Muscle of leg (tissue), 11 donors: ENCODE results near the gene AMIGO1. TPM values are rescaled to one million over a fixed set of nuclear protein-coding genes. Genes with fewer than 3 reads are reported as not detected.

ENCODE experiments used
- DNase-seq: peaks from one replicate; pipeline ENCODE4 v3.0.0; 2013
- H3K27ac ChIP-seq: one replicate; pipeline ENCODE4 v1.5.1; 2013; ENCODE audit warnings: mild to moderate bottlenecking, low read length, control low read depth
- H3K27me3 ChIP-seq: one replicate; pipeline ENCODE4 v1.6.1; 2013; ENCODE audit warnings: low read length; ENCODE audit not compliant: control insufficient read depth, insufficient read depth
- H3K36me3 ChIP-seq: one replicate; pipeline ENCODE4 v1.6.1; 2013; ENCODE audit warnings: low read length; ENCODE audit not compliant: control insufficient read depth, insufficient read depth
- H3K4me1 ChIP-seq: one replicate; pipeline ENCODE4 v1.6.1; 2013; ENCODE audit warnings: low read length; ENCODE audit not compliant: control insufficient read depth, insufficient read depth
- H3K4me3 ChIP-seq: one replicate; pipeline ENCODE4 v1.5.1; 2013; ENCODE audit warnings: low read length, control low read depth
- H3K9me3 ChIP-seq: replicated peaks from 2 replicates; pipeline ENCODE4 v1.6.1; 2013; ENCODE audit warnings: low read depth, low read length; ENCODE audit not compliant: control insufficient read depth
- WGBS: methylation state at CpG from one replicate; pipeline ENCODE4 v1.1.5; 2013; ENCODE audit warnings: missing lambda C conversion rate; ENCODE audit not compliant: insufficient coverage; 5-methylcytosine and 5-hydroxymethylcytosine counted together
- polyA plus RNA-seq, 8 donors: library from polyadenylated mRNA; unstranded; fragments of 120-200 nt; gene quantifications; one replicate each; pipeline versions ENCODE4 v1.2.1 to v1.2.3, GENCODE V29; 2013; ENCODE audit warnings: inconsistent platforms in 1 of 8, low replicate concordance in 1 of 8; ENCODE audit not compliant: insufficient read length in 8 of 8, insufficient read depth in 1 of 8
- total RNA-seq: library from RNA; stranded (reverse); fragments of 120-200 nt; gene quantifications from one replicate; pipeline ENCODE4 v1.2.4, GENCODE V29; 2013

AMIGO1 gene
- total and polyA plus RNA-seq, 9 donors, result 8.5 to 13.8 (median 12.0) TPM

DNA sequence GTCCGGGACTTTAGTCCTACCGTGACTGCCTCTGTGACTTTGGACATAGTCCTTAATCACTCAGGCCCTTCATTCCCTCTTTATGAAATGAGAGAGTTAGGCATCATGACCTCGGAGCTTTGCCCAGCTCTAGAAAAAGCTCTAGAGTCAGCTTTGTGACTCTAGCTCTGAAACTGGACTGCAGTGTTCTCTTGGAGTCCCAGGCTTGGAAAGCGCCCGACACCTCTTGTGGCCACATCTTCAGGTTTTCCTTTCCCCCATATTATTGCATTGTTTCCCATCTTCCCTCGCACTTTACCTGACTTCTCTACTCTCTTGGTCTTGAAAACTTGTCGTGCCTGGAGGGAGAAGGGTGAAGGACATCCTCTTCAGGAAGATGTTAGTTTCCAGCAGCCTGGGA lies 12.5 kb upstream of the AMIGO1 start:
- DNase-seq, result no peak
- 86% methylated on average over 3 of the region's 7 CpGs for WGBS
- no peak overlapping the region for H3K27ac ChIP-seq

DNA sequence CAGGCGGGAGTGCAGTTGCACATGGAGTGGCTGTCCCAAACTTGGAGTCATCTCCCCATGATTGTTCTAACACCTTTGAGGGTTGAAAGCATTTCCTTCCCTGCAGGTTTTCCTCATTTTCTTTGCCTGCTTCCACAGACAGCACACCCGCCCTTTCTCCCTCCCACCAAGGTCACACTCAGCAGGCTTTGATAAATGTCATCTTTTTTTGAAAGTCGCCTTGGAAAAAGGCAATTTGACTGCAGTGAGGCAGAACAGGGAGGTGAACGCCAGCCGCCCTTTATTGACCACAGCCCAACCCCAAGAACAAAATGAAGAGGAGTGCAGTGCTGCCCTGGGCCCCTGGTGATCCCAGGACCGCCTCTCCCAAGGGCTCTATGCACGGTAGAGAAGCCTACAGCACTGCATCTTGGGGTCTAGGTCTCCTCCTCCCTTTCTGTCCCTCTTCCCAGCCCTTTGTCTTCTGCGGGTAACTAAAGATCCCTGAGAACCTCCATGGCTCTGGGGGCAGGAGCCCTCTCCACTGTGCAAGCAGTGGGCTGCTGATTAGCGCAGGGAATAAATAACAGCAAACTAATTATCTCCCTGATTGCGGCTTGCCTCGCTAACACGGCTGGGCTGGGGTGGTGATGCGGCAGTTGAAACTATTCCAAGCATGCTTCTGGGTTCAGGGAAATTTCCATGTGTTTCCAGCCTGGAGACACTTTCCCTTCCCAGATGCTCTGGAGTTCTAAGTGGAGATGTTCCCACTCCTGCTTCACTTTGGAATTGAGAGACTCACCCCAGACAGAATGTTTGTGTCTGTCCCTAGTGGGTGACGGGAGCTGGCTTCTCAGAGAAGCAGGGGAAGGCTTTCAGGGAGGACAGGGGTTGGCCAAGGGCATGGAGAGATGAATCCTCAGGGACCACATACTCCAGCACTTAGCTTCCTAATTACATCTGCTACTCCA lies 11.8 kb upstream of the AMIGO1 start:
- 76% methylated on average over 3 of the region's 14 CpGs for WGBS
- Histone ChIP-seq H3K36me3 (no peaks in the 10 kb centered on the region), H3K4me1 (peaks cover 15% of the 10 kb centered on the region)

More for the DNA sequence above, 12.5 kb upstream of the AMIGO1 start:
- Histone ChIP-seq H3K27me3 (no peaks in the 10 kb centered on the region), H3K4me1 (peaks cover 12% of the 10 kb centered on the region), H3K36me3 (no peaks in the 10 kb centered on the region), H3K9me3 (no peaks in the 10 kb centered on the region), H3K4me3 (no peak overlapping the region)

DNA sequence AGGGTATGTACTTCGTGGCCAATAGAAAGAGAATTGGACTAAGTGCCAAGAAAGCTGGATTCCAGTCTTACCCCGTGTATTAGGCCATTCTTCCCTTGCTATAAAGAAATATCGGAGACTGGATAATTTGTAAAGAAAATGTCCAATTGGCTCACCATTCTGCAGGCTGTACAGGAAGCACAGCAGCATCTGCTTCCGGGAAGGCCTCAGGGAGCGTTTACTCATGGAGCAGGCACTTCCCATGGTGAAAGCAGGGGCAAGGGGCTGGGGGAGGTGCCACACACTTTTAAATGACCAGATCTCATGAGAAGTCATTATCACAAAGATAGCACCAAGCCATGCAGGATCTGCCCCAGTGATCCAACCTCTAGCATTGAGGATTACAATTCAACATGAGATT lies 7.8 kb upstream of the AMIGO1 start:
- Histone ChIP-seq H3K27me3 (no peaks in the 10 kb centered on the region), H3K9me3 (no peaks in the 10 kb centered on the region), H3K4me1 (peaks cover 15% of the 10 kb centered on the region), H3K36me3 (no peaks in the 10 kb centered on the region), H3K4me3 (no peak overlapping the region), H3K27ac (no peak overlapping the region)
- DNase-seq, result no peak
- WGBS, result 73% methylated on average over 3 of the region's 5 CpGs

More for the DNA sequence above, 11.8 kb upstream of the AMIGO1 start:
- H3K27ac ChIP-seq, result no peak overlapping the region
- no peak overlapping the region for H3K4me3 ChIP-seq
- DNase-seq, result no peak
- no peaks in the 10 kb centered on the region for H3K9me3 ChIP-seq
- no peaks in the 10 kb centered on the region for H3K27me3 ChIP-seq

DNA sequence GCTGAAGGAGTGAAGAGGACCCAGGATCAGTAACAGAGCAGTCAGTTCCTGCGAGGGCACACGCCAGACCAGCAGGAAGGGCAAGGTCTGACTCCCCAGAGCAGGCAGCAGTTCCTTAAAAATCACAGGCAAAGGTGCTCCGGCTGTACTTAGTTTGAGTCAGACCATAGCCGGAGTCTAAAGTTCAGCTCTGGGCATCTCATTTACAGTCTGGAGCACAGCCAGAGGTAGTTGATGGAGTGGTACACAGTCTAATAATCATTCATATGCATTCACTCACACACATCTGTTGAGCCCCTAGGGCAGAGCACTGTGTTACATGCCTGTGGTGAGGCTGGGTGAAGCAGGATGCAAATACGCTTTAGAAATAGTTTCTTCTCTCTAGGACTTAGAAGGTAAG lies 7.3 kb upstream of the AMIGO1 start:
- WGBS, result 50% methylated on average over 3 of the region's 5 CpGs
- Histone ChIP-seq H3K36me3 (no peaks in the 10 kb centered on the region), H3K27me3 (no peaks in the 10 kb centered on the region), H3K9me3 (no peaks in the 10 kb centered on the region), H3K4me1 (peaks cover 13% of the 10 kb centered on the region), H3K4me3 (no peak overlapping the region), H3K27ac (no peak overlapping the region)
- DNase-seq, result no peak

DNA sequence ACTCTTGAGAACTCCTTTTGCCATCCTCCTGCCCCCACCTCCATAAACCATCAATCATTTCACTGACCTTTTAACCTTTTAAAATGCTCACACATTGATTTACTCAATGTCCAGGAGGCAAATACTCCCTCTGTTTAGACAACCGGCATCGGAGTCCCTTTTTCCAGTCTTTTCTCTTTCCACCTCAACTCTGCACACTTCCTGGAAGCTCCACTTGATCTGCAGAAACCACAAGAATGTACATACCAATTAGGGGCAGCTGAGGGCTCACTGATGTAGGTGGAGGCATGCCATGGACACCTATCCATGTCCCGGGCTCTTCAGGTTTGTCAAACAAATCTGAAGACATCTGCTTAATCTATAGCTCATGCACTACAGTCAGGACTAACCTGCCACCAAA lies 5.3 kb upstream of the AMIGO1 start:
- no peaks in the 10 kb centered on the region for H3K27me3 ChIP-seq
- no peaks in the 10 kb centered on the region for H3K9me3 ChIP-seq
- no CpG with 5 or more reads among the region's 3 CpGs for WGBS
- DNase-seq, result no peak
- no peak overlapping the region for H3K4me3 ChIP-seq
- no peaks in the 10 kb centered on the region for H3K36me3 ChIP-seq
- H3K4me1 ChIP-seq, result peaks cover 11% of the 10 kb centered on the region
- no peak overlapping the region for H3K27ac ChIP-seq

DNA sequence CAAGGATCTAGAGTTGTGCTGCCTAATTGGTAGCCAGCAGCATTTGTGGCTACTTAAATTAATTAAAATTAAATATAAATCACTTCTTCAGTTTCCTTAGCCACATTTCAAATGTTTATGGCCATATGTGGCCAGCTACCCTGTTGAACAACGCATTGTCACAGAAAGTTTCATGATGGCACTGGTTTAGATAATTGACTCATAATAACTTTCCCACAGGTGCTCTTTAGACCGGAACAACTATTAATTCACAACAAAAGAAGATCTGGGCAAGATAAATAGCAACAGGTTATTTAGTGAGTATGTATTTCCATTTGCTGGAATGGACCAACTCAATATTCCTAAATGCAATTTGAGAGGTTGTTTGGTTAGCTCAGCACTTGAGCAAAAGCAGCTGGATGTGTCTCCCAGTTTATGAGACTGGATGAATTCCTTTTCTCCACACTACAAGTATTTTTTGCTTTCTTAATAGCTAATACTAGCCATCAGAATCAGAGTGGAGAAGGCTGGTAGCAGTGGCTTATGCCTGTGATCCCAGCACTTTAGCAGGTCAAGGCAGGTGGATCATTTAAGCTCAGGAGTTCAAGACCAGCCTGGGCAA lies 3.7 kb upstream of the AMIGO1 start:
- no peak for DNase-seq
- Histone ChIP-seq H3K27ac (no peak overlapping the region), H3K9me3 (no peaks in the 10 kb centered on the region), H3K27me3 (no peaks in the 10 kb centered on the region), H3K4me3 (no peak overlapping the region), H3K36me3 (no peaks in the 10 kb centered on the region), H3K4me1 (peaks cover 22% of the 10 kb centered on the region)
- WGBS, result no CpG with 5 or more reads among the region's 2 CpGs

DNA sequence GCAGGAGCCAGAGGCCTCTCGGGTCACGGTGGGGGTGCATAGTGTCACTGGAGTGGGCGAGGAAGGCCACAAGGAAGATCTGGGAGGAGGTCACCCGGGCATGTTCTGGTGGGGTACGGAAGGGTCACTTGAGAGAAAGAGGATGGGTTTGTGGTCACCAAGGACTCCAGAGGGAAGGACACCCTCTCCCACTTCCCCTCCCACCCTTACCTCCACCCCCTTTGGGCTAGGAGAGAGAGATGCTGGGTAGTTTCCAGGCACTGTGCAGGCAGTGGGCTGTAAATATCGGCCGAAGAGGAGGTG lies 703 bp downstream of the AMIGO1 start:
- Histone ChIP-seq H3K36me3 (peaks cover 15% of the 10 kb centered on the region), H3K9me3 (no peaks in the 10 kb centered on the region), H3K27me3 (no peaks in the 10 kb centered on the region), H3K4me1 (peaks cover 22% of the 10 kb centered on the region), H3K4me3 (peak overlapping the region; percentile 48), H3K27ac (no peak overlapping the region)
- DNase-seq, result no peak
- 53% methylated on average over 4 of the region's 7 CpGs for WGBS

DNA sequence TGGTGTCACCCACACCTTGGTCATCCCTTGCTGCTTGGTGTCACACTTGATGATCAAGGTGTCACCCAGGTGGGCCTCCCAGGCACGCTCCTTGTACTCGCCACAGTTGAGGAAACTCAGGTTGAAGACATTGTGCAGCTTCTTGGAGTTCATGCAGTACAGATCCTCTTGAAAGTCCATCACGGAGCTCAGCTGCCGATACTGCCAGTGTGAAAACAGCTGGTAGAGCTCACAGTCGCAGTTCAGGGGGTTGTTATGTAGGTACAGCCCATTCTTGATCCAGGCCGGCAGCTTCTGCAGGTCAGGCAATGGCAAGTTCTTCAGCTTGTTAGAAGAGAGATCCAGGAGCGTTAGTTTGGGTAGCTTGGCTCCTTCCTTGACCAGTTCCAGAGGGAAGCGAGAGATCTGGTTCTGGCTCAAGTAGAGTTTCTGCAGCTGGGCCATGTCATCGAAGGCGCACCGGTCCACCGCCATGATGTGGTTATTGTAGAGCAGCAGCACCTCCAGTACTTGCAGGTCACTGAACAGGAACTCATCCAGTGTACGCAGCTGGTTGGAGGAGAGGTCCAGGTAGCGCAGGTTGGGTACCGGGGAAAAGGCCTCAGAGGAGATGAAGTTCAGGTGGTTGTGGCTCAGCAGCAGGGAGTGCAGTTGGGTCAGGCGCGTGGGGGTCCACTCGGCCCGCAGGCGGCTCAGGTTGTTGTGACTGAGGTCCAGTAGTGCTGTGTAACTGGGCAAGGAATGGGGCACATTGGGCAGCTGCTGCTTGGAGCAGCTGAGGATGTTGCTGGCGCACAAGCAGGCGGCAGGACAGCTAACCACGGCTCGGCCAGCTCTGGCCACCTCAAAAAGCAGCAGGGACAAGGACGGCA lies 1.3 kb downstream of the AMIGO1 start:
- Histone ChIP-seq H3K4me3 (no peak overlapping the region), H3K27me3 (no peaks in the 10 kb centered on the region), H3K27ac (no peak overlapping the region), H3K4me1 (peaks cover 22% of the 10 kb centered on the region), H3K9me3 (no peaks in the 10 kb centered on the region), H3K36me3 (peaks cover 15% of the 10 kb centered on the region)
- no peak for DNase-seq
- 84% methylated on average over 24 of the region's 25 CpGs for WGBS

DNA sequence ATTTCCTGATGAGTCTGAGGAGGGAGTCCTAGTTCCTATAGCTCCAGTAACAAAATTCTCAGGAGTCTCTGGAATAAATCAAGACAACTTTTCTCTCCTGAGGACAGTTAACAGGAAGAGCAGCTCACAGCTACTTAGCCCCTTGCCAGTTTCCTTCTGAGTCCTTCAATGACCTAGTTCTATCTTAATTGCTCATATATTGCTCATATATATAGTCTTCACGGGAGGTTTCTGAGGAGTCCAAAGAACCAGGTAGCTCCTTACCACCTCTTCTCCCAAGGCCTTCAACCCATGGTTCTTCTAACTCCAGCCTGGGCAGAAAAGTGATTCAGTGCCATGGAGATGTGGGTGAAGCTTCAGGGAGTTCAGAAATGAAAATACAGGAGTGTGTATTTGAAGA lies 4.6 kb downstream of the AMIGO1 start:
- Histone ChIP-seq H3K27ac (no peak overlapping the region), H3K27me3 (no peaks in the 10 kb centered on the region), H3K36me3 (peaks cover 35% of the 10 kb centered on the region), H3K9me3 (no peaks in the 10 kb centered on the region), H3K4me1 (peaks cover 27% of the 10 kb centered on the region), H3K4me3 (no peak overlapping the region)
- no peak for DNase-seq
- WGBS, result no CpG with 5 or more reads among the region's 1 CpG

DNA sequence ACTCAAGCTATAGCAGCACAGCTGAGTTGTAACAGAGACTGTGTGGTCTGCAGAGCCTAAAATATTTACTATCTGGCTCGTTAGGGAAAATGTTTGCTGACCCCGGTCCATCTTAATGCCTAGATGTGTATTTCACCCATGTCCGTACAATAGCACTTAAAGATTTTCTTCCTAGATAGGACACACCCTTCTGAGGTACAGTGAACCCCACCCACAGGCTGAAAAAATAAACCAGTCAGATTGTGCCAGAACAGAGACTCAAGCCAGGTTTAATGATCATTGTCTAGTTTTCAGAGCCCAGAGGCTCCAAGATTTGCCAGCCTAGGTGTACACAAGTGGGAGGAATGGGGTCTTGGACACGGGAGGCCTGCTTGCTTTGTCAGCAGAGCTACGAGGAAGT lies 5.6 kb downstream of the AMIGO1 start:
- peaks cover 38% of the 10 kb centered on the region for H3K36me3 ChIP-seq
- 81% methylated on average over 2 of the region's 5 CpGs for WGBS
- H3K27ac ChIP-seq, result no peak overlapping the region
- no peaks in the 10 kb centered on the region for H3K9me3 ChIP-seq
- H3K27me3 ChIP-seq, result no peaks in the 10 kb centered on the region
- H3K4me1 ChIP-seq, result peaks cover 30% of the 10 kb centered on the region
- H3K4me3 ChIP-seq, result no peak overlapping the region
- DNase-seq, result no peak
